GM21619 (cell line): ENCODE data around the gene LRRC59.
A peak's percentile ranks its signal among the peaks of the same experiment; 100 is the strongest.

ENCODE experiments used
- ATAC-seq: cut with Tn5 transposase; IDR thresholded peaks from one replicate; pipeline ENCODE4 v1.9.1; 2021; ENCODE audit not compliant: unreplicated experiment

LRRC59 gene

DNA sequence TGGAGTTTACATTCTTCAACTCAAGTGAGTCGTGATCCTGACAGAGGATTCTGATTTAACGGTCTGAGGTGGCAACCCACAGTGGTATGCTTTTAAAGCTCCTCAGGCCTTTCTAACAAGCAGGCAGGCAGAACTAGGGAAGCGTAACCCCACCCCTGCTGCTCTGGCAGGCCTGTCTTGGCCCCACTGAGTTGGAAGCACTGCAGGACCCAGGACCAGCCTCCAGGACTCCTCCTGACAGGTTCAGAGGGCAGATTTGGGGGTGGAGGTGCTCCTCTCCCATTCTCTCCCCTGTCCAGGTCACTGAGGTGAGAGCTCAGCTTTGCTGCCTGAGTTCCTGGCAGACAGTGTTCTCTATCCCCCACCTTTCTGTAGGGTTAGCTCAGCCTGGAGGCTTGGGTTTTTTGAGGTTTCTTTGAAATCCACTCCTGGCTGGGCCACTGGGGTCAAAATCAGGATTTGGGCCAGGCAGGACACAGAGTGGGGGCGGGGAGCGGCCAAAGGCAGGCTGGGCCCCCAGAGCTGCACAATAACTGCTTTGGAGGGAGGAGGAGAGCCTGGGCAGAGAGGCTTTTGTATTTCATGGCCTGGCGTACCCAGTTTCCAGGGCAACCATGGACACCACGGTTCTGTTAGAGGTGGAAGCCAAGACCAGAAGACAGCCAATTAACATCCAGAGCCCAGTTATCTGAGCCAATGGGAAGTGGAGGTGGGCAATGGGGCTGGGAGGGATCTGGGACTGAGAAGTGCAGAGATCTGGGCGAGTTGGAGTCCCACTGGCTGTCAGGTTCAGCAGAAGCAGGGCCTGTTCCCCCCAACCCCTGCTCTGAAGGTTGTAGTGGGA is 33.9 kb downstream of the LRRC59 start:
- no peak for ATAC-seq

DNA sequence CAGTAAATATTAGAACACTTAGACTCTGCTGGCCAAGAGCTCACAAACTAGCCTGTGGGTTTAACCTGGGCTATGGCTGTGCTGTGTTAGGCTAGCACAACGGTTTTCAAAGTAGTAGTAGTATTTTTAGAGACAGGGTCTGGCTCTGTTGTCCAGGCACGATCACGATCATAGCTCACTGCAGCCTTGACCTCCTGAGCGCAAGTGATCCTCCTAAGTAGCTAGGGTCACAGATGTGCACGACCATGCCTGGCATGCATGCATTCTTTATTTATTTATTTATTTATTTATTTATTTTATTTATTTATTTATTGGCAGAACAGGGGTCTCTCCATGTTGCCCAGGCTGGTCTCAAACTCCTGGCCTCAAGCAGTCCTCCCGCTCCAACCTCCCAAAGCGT is 34.7 kb downstream of the LRRC59 start:
- ATAC-seq: no peak

DNA sequence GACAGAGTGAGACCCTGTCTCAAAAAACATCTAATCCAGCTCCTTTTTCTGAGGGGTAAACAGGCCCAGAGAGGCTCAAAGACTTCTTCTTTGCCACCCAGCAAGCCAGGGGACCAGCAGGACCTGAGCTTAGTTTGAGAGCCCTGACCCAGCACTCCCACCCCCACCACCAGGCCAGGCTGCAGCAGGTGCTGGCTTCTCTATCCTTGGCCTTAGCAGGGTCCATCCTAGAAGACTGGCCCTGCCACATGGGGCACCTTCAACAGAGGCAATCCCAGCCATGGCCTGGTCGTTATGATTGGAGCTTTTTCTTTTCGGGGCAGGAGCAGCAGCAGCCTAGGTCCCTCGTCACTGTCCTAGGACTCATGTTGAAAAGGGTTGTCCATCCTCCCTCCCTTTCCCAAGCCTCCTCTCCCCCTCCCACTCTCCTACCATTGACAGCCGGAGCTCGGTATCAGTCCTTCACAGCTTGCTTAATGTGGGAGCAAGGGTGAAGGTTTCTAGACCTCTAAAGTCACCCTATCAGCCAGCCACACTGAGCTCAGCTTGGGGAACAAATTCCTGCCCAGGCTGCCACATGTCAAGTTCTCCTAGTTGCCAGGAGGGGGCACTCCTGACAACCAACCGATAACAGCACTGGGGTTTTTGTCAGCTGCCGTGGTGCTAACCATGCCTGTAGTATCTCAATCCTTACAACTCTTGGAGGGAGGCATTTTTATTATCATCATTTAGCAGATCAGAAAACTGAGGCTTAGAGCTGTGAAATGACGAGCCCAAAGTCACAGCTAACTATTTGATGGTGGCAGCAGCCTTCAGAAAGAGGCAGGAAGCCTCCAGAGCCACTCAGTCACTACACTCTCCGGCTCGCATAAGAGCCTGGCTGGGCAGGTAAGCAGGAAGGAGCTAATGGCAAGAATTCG is 35.5 kb downstream of the LRRC59 start:
- peak; percentile 50 for ATAC-seq

DNA sequence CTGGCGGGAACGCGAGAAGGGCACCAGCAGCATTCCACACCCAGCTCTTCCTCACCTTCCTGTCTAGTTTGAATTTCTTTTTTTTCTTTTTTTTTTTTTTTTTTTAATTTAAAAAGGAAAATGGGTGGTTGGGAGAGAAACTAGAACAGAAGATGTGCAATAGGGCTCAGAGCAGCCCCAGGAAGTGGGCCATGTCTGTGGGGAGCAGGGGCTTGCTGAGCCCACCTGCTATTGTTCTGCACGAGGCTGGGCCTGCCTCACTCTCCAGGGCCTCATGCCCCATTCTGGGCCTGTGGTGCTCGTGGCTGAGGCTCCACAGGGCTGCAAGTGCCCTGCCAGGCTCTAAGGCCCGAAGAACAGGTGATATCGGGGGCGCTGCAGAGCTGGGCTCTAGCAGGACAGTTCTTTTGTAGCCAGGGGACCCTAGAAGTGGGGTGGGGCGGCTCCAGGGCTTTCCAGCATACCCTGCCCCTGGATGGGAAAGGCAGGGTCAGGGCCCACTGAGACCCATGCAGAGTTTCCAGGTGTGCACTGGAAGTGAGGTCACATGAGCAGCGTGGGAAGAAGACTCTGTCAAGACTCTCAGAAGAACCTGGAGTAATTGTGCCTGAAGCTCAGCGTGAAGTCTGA is 36.7 kb downstream of the LRRC59 start:
- no peak for ATAC-seq

DNA sequence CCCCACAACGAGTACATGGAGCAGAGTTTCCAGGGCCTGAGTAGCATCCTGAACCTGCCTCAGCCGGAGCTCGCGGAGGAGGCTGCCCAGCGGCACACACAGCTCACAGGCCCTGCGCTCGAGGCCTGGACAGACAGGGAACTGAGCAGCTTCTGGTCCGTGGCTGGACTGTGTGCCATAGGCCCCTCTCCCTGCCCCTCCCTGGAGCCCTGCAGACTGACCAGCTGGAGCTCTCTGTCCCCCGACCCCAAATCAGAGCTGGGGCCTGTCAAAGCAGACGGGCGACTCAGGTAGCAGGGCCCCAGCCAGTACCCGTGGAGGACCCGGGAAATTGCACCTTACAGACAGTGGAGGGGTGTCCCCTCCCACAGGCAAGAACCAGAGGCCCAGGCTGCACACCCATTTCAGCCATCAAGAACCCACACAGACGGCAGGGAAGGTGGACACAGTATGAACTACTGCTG is 37.3 kb downstream of the LRRC59 start:
- ATAC-seq: no peak

DNA sequence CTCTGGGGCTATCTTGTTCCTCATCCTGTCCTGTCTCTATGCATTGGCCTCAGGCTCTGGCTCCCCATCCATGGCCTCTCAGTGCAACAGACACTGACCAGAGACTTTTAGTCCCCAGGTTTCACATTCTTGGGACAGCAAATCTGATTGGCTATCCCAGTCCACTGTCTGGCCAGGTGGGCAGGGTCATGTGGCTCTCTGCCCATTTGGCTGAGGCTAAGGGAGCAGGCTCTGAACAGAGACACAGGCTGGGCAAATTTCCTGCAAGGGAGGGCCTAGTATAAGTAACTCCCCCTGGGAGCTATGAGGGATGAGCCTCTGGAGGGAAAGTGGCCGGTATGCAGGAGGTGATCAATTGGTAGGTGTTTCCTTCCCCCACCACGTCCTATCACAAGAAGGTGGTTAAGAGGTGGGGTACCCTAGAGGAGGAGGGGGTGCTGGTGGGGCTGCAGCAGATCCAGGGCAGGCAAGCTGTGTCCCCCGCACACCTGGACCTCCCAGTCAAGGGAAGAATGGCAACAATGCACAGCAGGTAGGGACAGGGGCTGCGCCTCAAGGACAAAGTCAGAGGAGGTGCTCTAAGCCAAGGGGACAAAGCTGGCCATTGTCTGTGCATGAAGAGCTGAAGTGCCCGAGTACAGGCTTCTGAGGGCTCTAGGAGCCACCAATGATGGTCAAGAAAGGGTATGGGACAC is 38.2 kb downstream of the LRRC59 start:
- no peak for ATAC-seq

DNA sequence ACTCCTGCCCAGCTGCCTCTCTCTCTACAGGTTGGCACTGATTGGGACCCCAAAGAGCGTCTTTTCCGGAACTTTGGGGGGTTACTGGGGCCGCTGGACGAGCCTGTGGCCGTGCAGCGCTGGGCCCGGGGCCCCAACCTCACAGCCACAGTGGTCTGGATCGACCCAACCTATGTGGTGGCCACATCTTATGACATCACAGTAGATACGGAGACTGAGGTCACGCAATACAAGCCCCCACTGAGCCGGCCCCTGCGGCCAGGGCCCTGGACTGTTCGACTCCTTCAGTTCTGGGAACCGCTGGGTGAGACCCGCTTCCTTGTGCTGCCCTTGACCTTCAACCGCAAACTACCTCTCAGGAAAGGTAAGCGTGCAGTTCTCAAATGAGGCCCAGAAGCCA is 39.1 kb downstream of the LRRC59 start:
- no peak for ATAC-seq

DNA sequence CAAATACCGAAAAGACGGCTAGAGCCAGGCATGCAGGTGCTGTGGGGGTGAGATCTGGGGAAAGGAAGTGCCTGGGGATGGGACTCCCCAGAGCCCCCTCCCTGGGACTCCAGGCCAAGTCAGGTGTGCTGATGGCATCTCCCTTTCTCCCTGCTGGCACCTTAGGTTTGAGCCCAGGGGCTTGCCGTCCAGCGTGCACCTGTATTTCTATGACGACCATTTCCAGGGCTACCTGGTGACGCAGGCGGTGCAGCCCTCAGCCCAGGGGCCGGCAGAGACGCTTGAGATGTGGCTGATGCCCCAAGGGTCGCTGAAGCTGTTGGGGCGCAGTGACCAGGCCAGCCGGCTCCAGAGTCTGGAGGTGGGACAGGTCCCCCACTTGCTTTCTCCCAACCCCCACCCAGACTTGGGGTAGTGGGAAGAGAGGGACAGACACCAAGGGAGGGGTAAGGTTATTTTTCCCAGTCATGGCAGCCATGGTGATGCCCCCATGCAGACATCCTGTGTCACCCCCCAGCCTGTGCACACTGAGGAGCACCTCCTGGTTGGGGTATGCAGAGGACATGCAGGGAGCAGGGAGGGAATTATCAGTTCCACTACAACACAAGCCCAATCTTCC is 40.3 kb downstream of the LRRC59 start:
- no peak for ATAC-seq

DNA sequence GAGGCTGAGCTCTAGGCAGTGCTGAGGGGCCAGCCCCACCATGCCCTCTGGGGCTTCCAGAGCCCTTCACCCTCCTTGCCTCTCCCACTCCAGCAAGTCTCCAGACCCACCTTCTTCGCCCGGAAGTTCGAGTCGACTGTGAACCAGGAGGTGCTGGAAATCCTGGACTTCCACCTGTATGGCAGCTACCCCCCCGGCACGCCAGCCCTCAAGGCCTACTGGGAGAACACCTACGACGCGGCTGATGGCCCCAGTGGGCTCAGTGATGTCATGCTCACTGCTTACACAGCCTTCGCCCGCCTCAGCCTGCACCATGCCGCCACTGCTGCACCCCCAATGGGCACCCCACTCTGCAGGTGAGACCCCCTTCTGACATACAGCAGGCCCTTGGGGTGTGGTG is 40.9 kb downstream of the LRRC59 start:
- no peak for ATAC-seq

DNA sequence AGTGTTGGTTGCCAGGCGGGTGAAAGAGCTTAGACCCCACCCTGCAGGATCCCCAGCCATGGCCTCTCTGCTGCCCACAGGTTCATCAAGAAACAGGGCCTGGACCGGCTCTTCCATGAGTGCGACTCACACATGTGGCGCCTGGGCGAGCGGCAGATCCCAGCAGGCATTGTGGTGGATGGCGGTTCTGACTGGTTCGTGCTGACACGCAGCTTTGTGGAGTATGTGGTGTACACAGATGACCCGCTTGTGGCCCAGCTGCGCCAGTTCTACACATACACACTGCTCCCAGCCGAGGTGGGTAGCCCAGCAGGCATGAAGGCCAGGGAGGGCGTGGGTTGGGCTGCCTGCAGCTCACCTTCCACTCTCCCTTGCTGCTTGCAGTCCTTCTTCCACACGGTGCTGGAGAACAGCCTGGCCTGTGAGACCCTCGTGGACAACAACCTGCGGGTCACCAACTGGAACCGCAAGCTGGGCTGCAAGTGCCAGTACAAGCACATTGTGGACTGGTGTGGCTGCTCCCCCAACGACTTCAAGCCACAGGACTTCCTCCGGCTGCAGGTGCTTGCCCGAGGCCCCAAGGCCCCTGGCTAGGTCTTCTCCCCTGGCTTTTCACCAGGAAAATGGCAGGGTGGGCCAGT is 41.5 kb downstream of the LRRC59 start:
- no peak for ATAC-seq

DNA sequence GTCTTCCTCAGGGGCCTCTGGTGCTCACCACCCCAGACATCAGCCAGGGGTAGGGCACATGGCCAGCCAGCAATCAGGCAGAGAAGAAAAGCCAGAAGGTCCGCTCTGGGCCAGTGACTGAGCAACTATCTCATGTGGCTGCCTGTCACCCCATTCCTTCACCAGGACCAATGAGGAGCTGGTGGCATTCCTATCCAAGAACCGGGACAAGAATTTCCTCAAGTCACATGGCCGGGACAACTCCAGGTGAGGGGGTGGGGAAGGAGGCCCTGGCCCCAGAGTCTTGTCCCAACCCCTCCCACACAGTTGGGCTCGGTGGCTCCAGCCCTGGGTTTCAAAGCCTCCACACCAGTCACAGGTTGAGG is 42.0 kb downstream of the LRRC59 start:
- no peak for ATAC-seq

DNA sequence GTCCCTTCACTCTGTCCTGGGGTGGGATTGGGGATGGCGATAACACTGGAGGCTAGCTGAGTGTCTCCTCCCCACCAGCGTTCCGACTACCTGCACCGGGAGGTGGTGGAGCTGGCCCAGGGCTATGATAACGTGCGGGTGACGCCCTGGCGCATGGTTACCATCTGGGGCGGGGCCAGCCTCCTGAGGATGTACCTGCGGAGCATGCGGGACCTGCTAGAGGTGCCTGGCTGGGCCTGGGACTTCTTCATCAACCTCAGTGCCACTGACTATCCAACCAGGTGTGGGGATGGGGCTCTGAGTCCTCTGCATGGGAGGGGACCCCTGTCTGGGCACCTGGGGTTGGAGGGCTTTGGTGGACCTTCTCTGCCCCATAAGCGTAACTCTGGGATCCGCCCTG is 42.5 kb downstream of the LRRC59 start:
- ATAC-seq: no peak

DNA sequence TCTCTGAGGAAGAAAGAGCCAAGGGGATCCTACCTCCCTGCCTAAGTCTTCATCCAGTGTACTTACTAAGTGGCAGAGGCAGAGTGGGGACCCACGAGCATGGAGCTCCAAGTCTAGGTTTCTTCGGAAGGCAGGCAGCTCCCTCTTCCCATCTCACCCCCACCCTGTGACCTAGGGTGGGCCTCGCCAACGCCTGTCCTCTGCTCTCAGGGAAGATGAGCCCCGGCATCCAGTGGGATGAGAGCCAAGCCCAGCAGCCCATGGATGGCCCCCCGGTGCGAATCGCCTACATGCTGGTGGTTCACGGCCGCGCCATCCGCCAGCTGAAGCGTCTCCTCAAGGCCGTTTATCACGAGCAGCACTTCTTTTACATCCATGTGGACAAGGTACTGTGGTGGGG is 43.1 kb downstream of the LRRC59 start:
- no peak for ATAC-seq

DNA sequence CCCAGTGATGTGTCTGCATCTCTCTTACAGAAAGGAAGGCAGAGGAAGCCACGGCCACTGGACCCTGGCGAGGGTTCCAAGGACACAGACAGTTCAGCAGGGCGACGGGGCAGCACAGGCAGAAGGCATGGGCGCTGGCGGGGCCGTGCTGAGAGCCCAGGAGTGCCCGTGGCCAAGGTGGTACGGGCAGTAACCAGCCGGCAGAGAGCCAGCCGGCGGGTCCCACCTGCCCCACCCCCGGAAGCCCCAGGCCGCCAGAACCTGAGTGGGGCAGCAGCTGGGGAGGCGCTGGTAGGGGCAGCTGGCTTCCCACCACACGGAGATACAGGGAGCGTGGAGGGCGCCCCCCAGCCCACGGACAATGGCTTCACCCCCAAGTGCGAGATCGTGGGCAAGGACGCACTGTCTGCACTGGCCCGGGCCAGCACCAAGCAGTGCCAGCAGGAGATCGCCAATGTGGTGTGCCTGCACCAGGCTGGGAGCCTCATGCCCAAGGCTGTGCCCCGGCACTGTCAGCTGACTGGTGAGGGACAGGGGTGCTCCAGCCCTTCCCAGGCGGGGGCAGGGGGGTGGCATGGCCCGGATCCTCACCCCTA is 43.6 kb downstream of the LRRC59 start:
- ATAC-seq: no peak

DNA sequence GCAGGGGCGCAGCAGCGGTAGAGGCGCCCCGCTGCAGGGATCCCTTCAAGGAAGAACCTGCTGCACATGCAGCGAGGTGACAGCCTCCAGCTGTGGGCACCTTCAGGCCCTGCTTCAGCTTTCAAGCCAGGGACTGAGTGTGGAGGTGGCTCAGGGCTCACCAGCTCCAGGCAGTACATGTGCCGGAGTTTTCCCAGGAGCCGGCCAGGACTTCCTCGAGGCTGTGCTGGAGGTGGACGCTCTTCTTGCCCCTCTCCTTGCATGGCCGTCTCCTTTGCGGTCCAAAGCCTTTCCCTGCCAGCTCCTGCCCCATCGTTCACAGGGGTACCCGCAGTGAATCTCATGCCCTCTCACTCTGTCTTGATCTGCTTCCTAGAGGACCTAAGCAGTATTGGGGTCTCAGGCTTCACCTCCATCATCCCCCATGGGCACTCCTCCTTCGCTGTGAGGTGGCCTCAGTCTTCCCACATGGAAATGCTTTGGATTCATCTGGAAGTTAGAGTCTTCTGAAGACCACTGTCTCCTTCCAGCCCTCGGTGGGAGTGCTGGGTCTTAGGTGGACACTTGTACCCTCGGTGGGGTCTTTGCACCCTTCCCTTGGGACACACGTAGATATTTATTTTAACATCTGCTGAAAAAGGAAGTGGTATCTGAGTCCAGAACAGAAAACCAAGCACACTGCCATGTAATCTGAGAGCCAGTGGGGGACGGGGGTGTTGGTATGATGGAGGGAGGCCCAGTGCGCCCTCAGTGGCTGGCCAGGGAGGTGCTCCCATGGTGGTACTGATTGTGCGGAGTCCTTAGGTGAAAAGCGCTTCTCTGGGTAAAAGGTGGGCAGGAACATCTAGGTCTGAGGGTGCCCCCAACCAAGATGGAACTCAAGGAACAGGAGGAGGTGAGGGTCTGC is 44.4 kb downstream of the LRRC59 start:
- no peak for ATAC-seq

DNA sequence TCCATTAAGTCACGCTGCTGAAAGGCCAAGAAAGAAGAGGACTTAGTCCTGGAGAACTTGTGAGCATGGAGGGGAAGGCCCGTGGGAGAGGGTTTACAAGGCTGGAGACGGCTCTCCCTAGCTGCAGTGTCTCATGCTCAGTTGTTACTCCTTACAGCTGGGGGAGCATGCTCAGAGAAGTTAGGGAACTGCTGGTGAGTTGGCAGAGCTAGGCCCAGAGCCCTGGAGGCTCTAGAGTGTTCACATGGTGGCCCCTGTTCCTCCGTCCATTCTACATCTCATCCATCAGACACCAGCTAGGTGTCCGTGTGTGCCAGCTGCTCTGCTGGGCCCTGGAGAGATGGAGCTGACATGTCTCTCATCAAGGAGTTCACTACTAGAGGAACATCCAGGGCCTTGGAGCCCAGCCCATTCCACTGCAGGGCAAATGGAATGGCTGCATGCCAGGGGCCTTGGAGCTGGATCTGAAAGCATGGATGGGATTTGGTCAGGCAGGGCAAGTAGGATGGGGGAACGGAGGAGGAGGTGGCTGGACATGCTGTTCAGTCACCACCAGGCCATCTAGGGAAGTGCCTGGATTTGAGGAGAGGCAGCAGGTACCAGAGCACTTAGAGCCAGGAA is 45.1 kb downstream of the LRRC59 start:
- ATAC-seq: no peak

DNA sequence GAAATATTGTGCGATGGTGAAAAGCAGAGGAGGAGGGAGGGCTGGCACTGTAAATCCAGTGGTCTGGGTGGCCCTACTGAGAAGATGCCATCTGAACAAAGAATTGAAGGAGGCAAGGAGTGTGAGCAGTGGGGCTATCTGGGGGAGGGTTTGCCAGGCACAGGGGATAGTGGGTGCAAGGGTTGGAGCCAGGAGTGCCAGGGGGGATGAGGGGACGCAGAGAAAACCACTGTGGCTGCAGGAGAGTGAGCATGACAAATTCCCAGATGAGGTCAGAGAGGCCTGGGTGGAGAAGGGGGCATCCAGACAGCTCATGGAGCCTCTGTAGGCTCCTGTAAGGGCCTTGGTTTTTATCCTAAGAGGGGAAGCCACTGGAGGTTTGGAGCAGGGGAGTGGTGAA is 46.6 kb downstream of the LRRC59 start:
- ATAC-seq: no peak

DNA sequence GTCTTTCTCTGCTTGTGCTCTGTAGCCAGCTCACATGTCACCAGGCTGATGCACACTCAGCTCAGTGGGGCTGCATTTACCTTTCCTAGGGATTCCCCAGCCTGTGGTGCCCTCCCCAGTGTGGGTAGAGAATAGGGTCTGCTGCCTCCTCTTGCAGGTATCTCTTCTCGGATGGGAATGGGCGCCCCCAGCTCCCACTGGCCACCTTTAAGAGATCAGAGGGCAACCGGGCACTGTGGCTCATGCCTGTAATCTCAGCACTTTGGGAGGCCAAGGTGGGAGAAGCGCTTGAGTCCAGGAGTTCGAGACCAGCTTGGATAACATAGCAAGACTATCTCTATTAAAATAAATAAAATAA is 48.1 kb downstream of the LRRC59 start:
- ATAC-seq: no peak
